SKM-1 (cell line): Measurements from ENCODE around the gene ODC1.

Experiments
- DNase-seq: peaks from one replicate; lab custom pipeline; 2025; ENCODE audit not compliant: unreplicated experiment; lab: John Stamatoyannopoulos, UW

The ODC1 gene

DNA sequence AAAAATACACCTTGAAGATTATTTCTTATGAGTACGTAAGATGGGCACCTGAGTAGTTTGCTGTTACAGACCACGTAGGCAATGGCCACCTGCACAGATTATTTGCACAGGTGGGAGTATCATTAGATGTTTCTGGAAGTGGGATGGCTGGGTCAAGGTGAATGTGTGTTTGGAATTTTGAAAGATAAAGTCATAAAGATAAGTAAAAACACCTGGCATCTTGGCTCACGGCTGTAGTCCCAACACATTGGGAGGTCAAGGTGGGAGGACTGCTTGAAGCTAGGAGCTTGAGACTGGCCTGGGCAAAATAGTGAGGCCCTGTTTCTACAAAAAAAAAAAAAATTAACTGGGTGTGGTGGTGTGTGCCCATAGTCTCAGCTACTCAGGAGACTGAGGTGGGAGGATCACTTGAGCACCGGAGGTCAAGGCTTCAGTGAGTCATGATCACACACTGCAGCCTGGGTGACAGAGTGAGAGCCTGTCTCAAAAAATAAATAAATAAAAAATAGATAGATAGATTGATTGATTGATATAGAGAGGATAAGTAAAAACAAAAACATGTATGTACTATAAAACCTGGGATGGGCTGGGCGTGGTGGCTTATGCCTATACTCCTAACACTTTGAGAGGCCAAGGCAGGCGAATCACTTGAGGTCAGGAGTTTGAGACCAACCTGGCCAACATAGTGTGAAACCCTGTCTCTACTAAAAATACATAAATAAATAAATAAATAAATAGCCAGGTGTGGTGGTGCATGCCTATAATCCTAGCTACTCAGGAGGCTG is 30.4 kb downstream of the ODC1 start:
- no peak for DNase-seq

DNA sequence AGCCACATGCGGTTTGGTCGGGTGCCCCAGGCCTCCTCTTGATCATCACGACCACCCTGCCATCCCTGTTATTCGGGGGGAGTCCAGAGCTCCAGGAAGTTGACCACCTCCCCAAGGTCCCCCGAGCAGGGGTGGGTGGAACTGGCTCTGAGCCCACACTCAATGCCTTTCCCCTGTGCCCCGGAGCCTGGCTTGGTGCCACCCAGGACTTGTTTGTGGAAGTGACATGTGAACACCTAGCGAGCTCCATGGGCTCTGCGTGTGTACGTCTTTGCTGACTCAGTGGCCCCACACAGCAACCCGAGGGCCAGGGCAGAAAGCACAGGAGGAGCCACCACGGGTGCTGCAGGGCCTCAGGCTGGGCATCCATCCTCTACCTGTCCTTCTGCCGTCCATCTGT is 32.5 kb downstream of the ODC1 start:
- no peak for DNase-seq

DNA sequence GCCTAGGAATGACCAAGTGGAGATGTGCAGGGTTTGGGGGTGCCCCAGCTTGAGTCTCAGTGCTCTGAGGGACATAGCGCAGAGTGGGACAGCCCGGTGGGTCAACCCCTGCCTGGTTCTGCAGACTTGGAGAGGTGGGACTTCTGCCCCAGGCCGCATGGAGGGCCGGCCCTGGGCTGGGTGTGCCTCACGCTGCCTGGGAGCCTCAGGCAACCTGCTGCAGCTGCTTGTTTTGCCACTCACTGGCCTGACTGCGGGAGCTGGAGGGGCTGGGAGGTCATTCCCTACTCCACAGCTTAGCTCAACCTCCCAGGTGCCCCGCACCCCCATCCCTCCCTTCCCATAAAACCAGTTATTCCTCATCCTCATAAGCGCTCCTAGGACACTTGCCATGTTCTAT is 33.1 kb downstream of the ODC1 start:
- DNase-seq = no peak

DNA sequence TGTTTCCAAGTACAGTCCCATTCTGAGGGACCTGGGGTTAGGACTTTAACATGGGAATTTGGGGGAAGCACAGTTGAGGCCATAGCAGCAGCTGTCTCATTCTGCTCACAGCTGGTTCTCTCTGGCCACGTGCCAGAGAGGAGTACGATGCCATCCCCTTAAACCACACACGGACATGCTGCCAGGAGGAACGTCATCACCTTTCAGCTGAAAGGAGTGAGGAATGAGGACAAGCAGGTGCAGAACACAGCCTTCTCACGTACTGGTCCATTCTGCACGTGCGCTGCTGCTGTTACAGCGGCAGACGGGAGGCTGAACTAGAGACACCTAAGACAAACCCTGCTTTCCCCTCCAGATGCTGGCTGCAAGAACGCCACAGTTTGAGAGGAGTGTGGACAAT is 33.5 kb downstream of the ODC1 start:
- no peak for DNase-seq

DNA sequence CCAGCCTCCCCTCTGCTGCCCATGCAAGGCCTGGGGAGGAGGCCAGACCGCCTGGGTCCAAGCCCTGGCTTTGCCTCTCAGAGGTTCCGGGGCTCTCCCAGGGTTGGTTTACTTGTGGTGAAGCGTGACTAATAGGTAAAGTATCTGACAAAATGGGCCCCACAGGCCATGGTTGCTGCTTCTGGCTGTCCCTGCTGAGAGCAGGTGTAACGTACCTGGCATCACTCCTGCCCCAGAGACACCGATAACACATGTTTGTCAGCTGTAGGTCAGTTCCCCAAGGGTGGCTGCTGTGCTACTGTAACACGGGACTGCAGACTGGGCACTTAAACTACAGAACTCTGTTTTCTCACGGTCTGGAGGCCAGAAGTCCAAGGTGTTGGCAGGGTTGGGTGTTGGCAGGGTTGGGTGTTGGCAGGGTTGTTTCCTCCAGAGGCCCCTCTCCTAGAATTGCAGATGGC is 34.1 kb downstream of the ODC1 start:
- DNase-seq = no peak

DNA sequence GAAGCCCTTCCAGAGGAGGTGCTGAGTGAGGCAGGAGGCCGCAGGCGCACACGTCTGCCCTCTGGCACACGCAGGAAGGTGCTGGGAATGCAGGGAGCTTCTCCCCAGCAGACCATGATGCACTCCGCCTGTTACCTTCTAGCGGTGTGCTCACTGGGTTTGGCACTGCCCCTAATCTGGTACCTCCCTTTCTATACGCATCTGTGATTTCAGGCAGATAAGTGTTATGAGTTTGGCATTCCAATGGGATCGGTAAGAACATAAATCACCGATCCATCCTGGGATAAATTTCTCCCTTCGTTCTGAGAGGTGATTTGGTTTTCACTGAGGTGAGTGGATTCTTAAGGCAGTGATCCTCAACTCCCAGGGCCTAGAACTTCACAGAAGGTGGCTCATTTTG is 34.6 kb downstream of the ODC1 start:
- DNase-seq = no peak

DNA sequence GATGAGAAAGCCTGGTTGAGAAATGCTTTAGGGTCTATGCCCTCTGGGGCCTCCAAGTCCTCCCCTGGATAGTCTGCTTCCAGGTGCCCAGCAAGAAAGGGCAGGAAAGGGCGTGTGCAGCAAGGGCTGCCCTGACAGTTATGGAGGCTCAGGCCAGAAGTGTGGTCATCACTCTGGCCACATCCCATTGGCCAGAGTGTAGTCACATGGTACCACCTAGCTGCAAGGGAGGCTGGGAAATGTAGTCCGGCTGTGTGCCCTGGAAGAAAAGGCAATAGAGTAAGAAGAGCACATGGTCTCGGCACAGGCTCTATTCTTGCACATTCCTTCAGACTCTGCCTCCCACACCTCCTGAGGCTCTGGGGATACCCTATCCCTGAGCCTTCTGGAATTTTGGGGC is 35.7 kb downstream of the ODC1 start:
- DNase-seq = no peak

DNA sequence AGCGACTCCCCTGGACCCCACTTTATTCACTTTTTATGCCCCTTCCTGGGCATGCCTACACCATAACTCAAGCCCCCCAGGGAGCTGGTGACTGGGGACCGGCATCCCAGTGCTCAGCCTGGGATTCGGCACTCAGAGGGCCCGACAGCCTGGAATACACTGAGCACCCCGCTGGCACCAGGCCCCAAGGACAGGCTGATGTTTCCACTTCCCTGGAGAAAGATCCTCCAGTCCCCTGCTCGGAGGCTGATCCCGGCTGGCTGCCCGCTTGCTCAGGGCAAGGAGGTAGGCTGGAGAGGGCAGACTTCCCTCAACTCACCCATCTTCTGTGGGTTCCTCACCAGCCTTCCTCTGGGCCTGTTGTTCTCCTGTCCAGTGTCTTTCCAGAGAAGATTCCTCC is 36.6 kb downstream of the ODC1 start:
- DNase-seq = no peak

DNA sequence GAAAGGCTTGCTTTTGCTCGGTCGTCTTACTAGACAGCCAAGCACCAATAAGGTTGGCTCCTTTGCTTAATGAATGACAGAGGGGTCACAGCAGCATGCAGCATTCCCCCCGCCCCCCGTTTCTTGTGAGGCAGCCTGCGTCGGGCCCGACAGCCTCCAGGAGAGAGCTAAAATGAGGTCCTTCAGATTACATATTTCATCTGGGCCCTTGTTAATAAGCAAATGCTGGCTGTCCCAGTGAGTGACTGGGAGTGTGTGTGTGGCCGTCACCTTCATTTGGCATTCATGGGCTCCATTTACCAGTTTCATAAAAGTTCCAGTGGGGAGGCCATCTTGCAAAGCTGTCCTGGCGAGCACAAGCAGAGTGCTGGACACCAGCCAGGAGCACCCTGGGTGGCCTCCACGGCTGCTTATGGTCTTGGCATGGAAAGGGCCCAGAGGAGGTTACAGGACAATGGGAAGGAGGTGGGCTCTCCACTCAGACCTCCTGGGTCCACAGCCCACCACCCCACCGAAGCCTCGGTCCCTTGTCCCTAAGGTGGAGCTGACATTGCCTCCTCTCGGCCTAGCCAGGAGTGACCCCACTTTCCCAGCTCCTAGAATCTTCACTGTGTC is 37.2 kb downstream of the ODC1 start:
- DNase-seq = no peak

DNA sequence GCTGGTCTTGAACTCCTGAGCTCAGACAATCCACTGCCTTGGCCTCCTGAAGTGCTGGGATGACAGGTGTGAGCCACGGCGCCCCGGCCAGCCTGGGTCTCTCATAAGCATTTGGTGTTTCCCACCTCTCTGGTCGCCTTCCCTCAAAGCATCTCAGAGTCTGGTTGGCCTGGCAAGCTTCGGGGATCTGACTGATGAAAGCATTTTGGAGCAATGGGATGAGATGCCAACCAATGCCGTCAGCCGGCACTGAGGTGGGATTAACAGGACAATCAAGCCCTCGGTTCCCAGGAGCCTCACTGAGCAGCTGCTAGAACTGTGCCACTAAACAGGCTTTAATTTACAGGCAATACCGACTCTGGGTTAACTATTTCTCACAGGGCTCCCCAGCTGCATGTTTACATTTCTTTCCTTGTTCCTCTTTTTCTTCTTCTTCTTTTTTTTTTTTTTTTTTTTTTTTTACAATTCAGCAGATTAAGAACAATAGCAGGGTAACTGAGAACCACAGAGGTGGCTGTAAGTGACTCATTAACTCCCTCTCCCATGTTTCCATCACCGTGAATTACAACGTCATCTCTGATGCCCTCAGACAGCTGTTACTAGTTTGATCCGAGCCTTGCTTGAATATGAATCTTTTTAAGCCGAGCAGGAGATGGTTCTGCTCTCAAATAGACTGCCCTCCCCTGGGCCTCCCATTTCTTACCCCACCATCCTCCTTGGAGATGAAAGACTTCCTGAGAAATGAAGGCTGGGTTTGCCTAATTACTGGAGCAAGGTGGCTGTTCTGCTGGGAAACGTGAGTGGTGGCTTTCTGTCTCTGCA is 37.9 kb downstream of the ODC1 start:
- peak; percentile 72 for DNase-seq

DNA sequence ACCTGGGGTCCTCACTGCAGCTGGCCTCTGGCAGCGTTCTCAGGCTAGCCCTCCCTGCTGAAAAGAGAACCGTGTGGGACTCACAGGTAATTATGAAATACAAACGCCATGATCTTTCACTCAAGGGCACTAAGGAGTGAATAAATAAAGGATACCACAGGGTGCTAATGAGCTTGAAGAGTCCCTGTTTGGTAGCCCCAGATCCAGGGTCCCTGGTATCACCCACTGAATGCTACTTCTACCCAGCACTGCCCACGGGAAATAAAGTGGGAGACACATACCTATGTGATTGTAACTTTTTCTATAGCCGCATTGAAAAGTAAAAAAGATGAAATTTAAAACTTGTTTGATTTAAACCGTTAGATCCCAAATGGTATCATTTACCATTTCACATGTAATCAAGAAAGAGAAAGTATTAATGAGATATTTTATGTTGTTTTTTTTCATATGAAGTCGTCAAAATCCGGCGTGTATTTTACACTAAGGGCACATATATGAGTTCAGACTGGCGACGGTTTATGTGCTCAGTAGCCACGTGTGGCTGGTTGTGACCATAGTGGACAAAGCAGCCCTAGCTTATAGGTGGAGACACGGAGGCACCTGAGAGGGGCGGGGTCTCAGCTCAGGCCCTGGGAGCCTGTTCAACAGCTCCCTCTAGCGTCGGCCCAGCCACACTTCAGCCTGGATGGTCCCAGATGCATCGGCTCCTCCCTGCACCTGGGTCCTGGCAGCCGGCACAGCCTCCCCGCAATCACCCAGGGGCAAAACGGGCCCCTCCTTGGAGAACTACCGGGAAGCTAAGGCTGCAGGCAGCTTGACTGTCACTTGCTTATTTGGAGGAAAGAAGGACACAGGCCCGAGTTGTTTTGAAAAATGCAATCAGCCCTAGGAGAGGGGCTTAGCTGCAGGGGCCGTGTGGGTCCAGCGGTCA is 39.2 kb downstream of the ODC1 start:
- peak; percentile 55 for DNase-seq

DNA sequence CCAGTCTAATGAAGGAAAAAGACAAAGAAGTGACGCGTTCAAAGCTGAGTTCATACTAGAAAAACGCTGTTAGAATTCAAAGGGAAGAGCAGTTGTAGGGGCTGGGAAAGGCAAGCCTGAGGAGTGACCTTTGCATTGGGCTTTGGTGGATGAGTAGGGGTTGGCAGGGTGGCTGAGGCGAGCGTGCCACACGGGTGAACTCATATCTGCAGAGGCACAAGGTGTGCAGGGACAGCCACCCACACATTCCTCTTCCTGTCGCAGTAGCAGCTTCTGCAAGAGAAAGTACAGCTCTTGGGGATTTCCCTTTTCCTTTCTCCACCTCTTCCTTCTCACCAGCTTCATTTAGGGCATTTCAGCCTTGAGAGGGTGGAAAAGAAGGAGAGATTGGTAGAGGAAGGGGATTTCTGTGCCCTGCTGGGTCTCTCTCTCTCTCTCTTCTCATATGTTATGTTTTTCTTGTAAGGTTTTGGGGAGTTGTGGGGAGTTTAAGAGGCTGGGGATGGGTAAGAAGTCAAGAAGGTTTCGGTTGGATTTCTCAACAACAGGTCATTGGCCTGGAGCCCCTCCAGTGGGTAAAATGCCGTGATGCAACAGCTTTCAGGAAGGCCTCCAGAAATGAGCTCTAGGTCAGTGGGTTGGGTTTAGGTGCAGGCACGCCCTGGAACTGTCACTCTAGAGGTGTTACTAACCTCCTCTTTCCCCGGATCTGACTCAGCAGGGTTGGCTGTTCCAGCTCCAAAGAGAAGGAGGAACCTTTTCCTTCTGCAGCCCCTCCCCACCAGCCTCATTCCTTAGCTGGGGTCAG is 40.1 kb downstream of the ODC1 start:
- DNase-seq = peak; percentile 95

DNA sequence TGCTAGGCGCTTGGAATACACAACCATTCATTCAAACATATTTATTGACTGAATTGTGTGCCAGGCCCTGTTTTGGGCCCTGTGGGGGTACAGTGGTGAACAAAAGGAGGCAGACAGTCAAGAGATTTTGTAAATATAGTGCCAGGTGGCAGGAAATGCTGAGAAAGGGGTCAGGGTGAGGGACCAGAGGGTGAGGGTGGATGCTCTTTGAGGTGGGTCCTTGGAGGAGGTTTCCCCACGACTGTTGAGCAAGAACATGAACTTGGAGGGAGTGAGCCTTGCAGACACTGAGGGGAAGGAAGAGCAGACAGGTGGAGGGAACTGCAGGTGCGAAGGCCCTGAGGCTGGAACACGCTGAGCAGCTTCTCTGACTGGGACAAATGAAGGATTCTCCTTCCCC is 40.7 kb downstream of the ODC1 start:
- no peak for DNase-seq

DNA sequence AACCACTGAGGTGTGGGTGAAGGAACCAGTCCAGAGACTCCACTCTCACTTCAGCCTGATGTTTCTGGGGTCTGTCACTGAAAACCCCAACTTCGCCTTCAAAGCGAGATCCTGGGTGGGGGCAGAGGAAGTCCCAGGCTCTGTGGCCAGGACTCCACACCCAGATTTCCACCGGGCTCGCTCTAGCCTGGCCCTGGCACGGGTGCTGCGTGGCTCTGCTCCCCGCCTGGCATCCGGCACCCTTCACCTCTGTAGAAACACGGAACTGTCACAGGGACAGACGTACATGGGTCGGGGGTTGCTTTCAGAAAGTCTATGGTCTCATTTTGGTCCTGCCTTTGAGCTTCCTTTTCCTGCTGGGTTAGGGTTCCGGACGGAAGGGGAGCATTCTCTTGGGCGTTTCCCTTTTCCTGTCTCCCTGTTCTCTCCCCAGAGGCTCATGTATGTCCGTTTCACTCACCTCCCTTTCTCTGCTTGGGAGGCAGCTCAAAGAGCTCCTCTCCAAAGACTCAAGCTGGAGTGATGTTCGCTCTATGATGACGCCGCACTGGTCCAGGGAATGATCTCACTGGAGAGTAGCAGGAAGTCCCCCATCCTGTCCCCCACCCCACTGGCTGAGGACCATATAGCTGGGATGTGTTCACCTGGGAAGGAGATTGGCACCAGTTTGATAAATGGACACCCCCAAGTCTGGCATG is 41.5 kb downstream of the ODC1 start:
- DNase-seq = no peak

DNA sequence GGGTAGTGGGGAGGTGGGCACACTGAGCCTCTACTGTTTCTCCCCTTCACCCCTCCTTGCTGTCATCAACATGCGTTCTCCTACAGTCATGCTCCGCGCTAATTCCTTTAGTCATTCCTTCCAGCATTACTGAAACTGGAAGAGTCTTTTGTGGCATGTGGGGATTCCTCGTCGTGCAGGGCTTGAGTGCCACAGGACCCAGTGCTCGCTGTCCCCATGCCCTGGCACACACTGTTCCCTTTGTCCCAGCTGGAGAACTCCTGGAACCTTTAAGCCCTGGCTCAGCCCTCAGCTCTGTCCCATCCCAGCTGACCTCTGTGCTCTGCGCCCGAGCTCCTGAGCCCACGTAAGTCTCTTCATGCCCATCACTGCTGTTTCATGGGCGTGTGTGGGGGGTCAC is 42.1 kb downstream of the ODC1 start:
- no peak for DNase-seq

DNA sequence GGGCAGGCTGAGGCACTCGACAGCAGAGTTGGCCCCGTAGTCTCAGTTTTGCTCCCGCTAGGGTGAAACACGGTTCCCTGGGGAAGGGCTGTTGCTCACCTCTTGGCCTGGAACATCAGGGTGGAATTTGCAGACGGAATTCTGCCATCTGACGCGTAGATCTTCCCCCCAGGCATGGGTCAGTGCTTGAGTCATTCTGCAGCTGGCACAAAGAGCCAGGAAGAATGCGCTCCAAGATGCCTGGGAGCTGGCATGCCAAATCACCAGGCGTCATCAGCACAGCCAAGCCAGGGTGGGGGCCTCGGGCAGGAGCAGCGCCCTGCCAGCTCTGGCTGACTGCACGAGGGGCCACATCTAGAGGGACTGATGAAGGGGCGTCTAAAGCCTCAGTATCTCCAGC is 42.7 kb downstream of the ODC1 start:
- no peak for DNase-seq

DNA sequence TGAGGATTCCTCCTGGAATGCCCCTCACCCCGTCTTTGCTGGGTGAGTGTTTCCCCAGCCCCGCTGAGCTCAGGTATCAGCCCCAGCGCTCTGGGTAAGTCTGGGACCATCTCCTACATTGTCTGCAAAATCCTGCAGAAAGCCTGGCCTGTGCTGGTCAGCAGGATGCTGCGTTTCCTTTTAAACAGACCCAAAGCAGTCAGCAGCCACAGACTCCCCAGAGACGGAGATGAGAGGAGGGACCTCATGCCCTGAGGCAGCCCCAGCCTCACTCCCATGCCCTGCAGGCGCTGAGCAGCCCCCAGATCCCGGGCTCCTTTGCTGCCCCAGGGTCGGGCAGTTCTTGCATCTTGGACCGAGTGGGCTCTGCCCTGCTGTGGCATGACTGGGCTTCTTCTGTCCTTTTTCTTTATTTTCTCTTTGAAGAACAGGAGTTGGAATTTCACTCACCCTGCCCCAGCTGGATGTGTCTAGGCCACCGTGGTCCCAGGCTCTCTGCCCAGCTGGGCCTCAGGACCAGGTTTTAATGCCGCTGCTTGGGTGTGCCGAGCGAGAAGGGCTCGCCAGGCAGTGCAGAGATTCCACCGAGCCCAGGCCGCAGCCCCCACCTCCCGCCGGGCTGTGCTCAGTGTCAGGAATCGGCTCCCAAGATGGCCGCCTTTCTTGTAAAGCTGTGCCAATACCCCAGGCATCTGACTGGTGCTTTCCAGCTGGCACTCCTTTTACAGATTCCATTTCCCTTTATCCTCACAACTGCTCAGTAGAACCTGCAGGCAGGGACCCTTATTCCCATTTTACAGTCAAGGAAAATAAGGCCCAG is 43.6 kb downstream of the ODC1 start:
- no peak for DNase-seq

DNA sequence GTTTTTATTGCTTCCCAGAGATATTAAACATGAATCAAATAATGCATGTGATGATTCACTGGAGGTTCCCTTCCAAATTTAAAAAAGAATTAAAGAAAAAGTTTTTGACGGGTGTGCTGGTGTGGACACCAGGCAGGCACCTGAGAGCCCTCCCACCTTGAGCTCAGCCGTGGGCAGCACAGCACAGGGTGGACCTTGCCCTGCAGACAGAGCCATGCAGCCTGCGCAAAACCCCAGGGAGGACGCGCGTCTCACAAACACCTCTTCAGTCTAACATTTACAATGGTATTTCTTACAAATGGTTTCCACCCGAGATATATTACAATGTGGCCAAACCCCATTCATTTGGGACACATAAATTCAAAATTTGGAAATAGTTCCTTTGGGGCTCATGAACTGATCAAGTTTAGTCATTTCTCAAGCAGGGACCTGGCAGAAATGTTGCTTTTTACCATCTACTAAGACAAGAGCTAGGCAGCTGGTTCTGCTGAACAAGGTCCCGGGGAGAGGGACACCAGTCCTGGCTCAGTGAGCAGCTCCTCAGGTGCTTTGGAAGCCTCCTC is 45.4 kb downstream of the ODC1 start:
- DNase-seq = no peak
